Stimulated activated CD8-positive, alpha-beta memory T cell treated with anti-CD3 and anti-CD28 coated beads, Interleukin-7, amount 100 ng/mL, for 1 hour (primary cell): Measurements from ENCODE around the gene TNFRSF1A.
"Not testable (repeated sequence)": the region's sequence is repeated elsewhere in the genome, so short reads cannot be mapped to it uniquely, and the experiment has no call there.

Experiments
- DNase-seq, 2 donors: peaks; one replicate each; pipeline ENCODE4 v3.0.0-alpha.2; 2020; ENCODE audit warnings: low read depth in 2 of 2

Gene TNFRSF1A

GRCh38 chr12:6306151-6306550, 35.7 kb downstream of the TNFRSF1A start:
- DNase-seq: no peak

DNA sequence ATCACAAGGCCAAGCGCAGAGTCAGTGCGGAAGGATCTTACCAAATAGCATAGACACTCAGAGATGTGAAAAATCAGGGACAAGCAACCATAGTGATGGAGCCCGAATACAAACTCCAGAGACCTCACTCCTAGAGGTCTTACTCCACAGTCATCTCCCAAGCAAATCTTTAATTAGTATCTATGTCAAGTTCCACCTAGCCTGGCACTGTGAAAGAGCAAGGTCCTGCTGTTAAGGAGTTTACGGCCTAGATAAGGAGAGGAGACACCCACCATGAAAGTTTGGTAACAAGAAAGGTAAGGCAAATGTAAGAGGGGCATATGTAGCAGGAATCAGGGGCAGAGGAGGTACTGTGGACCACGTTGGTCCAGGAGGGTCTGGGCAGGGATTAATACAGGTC, 38.8 kb downstream of the TNFRSF1A start:
- no peak for DNase-seq

DNA sequence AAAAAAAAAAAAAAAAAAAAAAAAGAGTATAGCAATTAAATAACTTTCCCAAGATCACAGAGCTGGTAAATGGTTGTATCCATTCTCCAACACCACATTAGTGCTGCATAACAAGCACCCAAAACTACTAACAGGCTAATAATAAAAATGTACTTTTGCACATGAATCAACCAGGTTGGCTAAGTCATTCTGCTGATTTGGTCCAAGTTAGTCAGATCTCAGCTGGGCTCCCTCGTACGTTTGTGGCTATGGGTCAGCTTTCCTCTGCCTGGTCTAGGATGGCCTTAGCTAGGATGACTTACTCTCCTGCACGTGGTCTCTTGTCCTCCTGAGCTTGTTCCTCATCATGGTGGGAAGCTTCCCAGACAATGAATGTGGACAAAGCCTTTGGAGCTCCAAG, 39.3 kb downstream of the TNFRSF1A start:
- no peak for DNase-seq

GRCh38 chr12:6301721-6302120, 40.2 kb downstream of the TNFRSF1A start:
- no peak for DNase-seq

DNA sequence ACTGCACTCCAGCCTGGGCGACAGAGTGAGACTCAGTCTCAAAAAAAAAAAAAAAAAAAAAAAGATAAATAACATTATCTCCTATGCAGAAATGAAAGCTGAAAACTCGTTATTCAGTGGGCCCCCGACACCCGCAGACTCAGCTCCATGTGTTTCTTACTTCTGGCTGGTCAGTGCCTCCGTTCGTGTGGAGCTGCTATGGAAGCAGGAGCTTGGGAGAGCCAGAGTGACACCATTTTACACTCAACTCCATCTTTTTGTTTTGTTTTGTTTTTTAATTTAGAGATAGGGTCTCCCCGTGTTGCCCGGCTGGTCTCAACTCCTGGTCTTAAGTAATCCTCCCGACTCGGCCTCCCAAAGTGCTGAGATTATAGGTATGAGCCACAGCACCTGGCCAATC, 44.7 kb downstream of the TNFRSF1A start:
- DNase-seq: no peak

DNA sequence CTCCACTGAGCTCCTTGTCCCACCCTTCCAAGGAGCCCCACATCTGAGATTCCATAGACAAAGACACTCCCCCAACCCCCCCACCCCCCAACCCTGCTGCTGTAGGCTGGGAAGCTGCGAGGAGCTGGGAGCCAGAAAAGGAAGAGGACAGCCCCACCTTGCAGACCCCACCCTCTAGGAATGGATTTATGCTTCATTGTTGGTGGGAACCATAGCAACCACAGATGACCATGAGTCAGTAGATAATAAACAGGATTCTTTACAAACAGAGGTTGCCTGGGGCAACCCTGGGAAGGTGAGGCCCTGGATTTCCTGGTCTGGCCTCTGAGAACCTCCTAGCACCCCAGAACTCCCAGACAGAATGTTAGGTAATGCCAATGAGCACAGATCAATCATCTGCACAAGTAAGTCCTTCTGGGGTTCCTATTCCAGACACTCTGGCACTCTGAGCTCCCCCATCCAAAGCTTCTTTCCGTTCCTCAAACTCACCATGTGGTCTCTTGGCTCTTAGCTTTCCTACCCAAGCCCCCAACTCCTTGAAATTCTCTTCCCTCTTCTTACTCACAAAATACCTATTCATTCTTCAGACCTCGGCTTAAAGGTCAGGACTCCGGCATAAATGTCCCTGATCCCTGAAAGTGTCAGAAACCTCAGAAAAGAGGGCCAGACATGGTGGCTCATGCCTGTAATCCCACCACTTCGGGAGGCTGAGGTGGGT, 46.6 kb downstream of the TNFRSF1A start:
- DNase-seq: no peak

DNA sequence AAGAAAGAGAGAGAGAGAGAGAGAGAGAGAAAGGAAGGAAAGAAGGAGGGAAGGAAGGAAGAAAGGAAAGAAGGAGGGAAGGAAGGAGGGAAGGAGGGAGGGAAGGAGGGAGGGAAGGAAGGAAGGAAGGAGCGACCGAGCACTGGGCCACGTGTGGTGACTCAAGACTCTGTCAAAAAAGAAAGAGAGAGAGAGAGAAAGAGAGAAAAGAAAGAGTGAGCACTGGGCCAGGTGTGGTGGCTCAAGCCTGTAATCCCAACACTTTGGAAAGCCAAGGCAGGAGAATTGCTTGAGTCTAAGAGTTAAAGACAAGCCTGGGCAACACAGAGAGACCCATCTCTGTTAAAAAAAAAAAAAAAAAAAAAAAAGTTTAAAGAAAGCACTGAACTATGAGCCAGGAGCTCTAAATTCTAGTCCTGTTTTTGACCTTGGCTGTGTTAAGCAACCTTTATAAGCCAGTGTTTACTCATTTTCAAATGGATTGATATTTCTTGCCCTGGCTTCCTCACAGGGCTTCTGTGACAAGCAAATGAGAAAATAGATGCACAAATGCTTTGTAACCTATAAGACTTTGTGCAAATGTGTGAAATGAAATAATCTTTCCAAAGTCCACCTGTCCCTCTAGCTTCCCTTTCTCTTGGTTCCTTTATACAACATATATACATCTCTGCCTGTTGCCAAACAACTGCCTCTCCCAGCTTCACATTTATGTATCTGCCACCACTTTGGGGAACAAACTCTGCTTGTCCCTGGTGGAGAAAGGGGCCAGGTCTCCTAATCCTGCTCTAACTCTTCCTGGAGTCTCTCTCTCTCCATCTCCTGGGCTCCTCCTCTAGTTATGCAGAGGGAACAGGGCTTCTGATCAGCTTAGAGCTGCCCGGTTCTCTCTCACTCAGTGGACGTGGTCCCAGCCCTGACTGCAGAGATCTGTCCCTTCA, 47.5 kb downstream of the TNFRSF1A start:
- no peak for DNase-seq

- no peak for DNase-seq
These were observed 49.3 kb downstream of the TNFRSF1A start for GRCh38 chr12:6292606-6293005.

GRCh38 chr12:6289906-6290305, 52.0 kb downstream of the TNFRSF1A start:
- DNase-seq: not testable (repeated sequence)

DNA sequence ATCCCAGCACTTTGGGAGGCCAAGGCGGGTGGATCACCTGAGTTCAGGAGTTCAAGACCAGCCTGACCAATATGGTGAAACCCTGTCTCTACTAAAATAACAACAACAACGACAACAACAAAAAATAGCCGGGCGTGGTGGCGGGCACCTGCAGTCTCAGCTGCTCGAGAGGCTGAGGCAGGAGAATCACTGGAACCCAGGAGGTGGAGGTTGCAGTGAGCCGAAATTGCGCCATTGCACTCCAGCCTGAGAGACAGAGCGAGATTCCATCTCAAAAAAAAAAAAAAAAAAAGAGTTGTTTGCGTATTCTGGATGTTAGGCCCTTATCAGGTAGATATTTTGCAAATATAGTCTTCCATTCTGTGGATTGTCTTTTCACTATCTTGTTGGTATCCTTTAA, 52.8 kb downstream of the TNFRSF1A start:
- not testable (repeated sequence) for DNase-seq

- no peak for DNase-seq
These were observed 53.6 kb downstream of the TNFRSF1A start for GRCh38 chr12:6288235-6288634.

DNA sequence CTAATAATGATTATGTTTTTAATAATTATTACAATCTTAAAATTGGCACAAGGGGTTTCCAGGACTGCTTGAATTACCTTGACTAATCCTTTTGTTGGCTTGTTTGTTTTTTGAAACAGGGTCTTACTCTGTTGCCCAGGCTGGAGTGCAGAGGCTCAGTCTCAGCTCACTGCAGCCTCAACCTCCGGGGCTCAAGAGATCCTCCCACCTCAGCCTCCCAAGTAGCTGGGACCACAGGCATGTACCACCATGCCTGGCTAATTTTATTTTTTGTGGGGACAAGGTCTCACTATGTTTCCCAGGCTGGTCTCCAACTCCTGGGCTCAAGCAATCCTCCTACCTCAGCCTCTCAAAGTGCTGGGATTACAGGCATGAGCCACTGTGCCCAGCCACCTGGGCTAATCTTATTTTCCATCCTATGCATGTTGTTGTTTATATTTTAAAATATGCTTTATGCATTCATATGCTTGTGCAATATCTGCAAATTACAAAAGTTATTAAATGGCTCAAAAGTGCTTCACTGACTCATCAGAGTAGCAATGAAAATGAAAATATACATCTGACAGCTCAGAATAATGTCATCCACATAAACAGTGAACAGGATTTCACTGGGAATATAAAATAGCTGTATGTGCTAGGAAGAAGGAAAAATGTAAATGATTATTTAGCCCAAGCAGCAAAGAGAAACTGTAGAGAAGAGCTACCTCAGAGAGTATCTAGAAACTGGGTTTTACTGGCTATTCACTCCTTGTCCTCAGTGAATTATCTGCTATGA, 56.2 kb downstream of the TNFRSF1A start:
- DNase-seq: no peak

GRCh38 chr12:6285063-6285477, 56.8 kb downstream of the TNFRSF1A start:
- DNase-seq: peak; percentile 14 to 24

DNA sequence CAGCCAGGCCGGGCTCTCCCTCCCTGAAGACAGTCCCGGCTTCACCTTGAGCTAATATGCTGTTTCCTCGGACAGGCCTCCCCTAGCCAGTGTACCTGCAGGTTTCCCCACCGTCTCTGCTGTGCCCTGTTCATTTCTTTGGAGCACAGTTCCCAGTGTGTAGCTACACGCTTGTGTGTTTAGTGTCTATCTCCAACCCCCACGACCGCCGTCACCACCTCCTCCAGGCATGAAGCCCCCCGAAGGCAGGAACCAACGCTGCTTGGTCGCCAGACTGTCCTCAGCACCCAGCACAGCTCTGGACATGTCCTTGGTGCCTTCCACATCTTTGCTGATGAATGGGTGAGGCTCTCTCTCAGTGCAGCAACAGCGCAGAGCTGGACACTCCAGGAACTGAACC, 57.6 kb downstream of the TNFRSF1A start:
- DNase-seq: no peak

DNA sequence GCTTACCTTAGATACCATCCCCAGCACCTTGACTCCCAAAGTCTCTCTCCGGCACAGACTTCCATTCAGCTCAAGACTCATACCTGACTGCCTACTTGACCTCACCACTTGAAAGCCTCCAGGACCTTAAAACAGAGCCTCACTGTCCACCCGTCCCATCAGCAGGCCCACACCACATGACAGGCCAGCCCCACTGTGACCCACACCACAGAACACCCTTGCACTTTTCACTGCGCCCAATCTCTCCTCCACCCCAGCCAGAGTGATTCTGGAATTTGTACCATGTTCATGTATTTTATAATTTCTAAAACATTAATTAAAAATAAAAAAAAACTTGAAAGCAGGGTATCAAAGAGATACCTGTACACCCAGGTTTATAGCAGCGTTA, 59.4 kb downstream of the TNFRSF1A start:
- DNase-seq: no peak

DNA sequence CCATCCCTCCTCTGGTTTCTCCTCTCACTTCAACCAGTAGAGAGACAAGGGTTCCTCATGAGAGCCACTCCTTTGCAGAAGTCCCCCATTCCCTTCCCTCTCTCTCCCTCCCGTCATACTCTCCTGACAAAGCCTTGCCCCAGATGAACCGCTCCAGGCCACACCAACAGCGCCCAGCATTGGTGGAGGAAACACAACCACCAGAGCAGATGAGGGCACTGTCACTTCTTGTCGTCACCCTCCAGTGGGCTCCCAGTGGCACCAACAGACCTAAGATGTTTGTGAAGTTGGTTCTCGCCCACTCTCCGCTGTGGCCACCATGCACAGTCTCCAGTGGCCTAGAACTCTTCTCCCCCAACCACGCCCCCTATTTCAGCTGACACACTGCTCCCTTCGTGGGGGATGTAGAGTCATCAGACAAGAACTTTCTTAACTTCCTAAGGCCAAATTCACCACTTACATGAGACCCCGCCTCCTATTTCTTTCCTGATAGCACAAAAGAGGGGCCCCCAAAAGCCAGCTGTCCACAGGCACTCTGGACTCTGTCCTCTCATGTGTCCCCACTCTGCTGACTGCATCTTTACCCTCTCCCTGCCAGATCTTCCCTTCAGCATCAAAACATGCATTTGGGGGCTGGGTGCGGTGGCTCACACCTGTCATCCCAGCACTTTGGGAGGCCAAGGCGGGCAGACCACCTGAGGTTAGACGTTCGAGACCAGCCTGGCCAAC, 60.6 kb downstream of the TNFRSF1A start:
- DNase-seq: no peak

GRCh38 chr12:6280672-6281071, 61.2 kb downstream of the TNFRSF1A start:
- no peak for DNase-seq

DNA sequence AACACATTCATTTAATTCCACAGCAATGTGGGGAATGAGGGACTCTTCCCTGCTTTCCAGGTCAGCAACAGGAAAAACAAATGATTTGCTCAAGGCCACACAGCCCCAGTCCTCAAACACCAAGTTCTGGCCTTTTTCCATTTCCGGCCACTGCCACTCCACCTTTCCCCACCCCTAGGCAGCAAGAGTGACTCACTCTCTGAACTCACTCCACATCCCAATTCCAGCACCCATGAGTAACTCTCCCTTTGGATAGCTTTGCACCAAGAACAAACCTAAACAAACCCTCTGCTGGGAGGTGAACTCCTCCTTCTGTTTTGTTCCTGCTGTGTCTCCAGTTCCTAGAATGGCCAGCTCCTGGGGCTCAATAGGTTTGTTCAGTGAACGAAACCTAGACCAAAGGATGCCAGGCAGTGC, 61.8 kb downstream of the TNFRSF1A start:
- DNase-seq: no peak

DNA sequence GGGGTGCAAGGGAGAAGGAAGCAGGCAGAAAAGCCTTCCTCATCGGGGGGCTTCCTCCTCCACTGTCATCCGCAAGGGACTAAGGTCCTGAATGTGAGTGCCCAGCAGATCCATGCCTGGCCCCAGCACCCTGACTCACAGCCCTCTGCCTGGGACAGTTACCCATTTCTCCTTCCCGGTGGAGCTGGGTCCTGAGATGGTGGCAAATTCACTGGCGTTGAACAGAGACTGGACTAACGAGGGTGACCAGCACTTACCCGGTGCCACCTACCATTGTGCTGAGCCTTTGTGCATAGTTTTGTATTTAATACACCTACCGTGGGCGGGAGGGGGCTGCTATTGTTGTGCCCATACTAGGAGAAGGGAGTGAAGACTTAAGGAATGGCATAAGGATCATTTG, 62.2 kb downstream of the TNFRSF1A start:
- no peak for DNase-seq

DNA sequence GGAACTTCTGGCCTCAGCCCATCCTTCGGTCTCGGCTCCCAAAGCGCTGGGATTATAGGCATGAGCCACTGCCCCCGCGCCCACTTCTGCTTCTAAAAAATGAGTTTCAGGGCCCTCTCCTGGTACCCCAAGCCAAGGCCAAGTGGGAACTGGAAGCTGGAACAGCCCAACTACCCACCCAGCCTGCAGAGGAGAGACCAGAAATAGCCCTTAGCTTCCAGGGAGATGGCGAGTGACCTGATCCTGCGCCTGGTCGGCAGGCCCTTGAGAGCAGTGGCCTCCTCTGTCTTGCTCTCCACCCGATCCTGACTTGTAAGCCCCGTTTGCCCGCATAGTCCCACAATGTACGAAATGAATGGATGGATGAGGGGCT, 62.6 kb downstream of the TNFRSF1A start:
- DNase-seq: no peak
